Right lobe of liver (tissue), 6 donors: Measurements from ENCODE around the gene PLXNA4. TPM values are rescaled to one million over a fixed set of nuclear protein-coding genes. Genes with fewer than 3 reads are reported as not detected.

ENCODE experiments used
- ATAC-seq, 4 donors: fragments of 200-7000 bp; cut with Tn5 transposase; one replicate each; pipeline ENCODE4 v1.9.1; 2020; ENCODE audit warnings: mild to moderate bottlenecking in 4 of 4, moderate library complexity in 4 of 4
- DNase-seq, 3 donors: peaks; one replicate each; pipeline ENCODE4 v3.0.0-alpha.2; 2020
- H3K27ac ChIP-seq, 3 donors: fragments of 200-600 bp; one replicate each; pipeline ENCODE4 v1.8.0; 2022
- H3K27me3 ChIP-seq, 2 donors: fragments of 200-600 bp; one replicate each; pipeline ENCODE4 v1.8.0; 2022
- H3K36me3 ChIP-seq, 4 donors: fragments of 200-600 bp; sonication (generic) in 1 of 4; one replicate each; pipeline versions ENCODE4 v1.5.1 to v1.8.0; 2017 to 2022; ENCODE audit warnings: control low read depth in 1 of 4
- H3K4me1 ChIP-seq, 4 donors: fragments of 200-600 bp; sonication (generic) in 1 of 4; one replicate each; pipeline versions ENCODE4 v1.5.1 to v1.8.0; 2017 to 2022; ENCODE audit warnings: control low read depth in 1 of 4
- H3K4me3 ChIP-seq, 3 donors: fragments of 200-600 bp; one replicate each; pipeline ENCODE4 v1.8.0; 2022
- H3K9me3 ChIP-seq, 4 donors: fragments of 200-600 bp; sonication (generic) in 1 of 4; one replicate each; pipeline versions ENCODE4 v1.5.1 to v1.8.0; 2017 to 2022; ENCODE audit warnings: control low read depth in 1 of 4
- POLR2A ChIP-seq: fragments of 450-650 bp; IDR thresholded peaks from one replicate; pipeline ENCODE4 v1.6.1; 2017; ENCODE audit warnings: antibody characterized with exemption, mild to moderate bottlenecking
- WGBS: methylation state at CpG from one replicate; pipeline ENCODE4 v1.1.6; 2018; ENCODE audit warnings: low coverage, low lambda C conversion rate; ENCODE audit not compliant: insufficient coverage; ENCODE audit errors: missing lambda C conversion rate; 5-methylcytosine and 5-hydroxymethylcytosine counted together
- intact Hi-C, 2 donors: fragments of 100-400 bp; cut with DNase I; formaldehyde crosslinking; loops; one replicate each; pipeline versions ENCODE4 v1.11.2 to v1.14.1; 2022
- total RNA-seq, 6 experiments: library from RNA; depleted of rRNA in 2 of 6; stranded (reverse); fragments of >200 nt in 2 of 6; fragmentation: NEBNext Ultra II Directional in 3 of 6; extraction: Animal tissue kit (Norgen Biotek cat#: 25700) in 3 of 6; gene quantifications; one replicate each; pipeline versions ENCODE4 v1.1.0 to v1.2.4, GENCODE V29; 2016 to 2023
- TF ChIP-seq, protein P1 (sequence below), 4 donors: fragments of 200-600 bp in 3 of 4; fragments of 450-650 bp in 1 of 4; IDR thresholded peaks; one replicate each; pipeline versions ENCODE4 v1.5.1 to v1.8.0; 2016 to 2022; ENCODE audit warnings: antibody characterized with exemption in 4 of 4, mild to moderate bottlenecking in 2 of 4
- donor health status: DM: no; HTN: yes; CAD: no.
- donor health status: DM: no; HTN: no; CAD: no.
- donor health status: DM: no; HTN: no; CAD: no.
- donor health status: DM: no; HTN: yes; CAD: no.
- donor health status: DM: no; HTN: yes; CAD: no.

The PLXNA4 gene
- total RNA-seq, 6 experiments from 2014 or later = 0.17 to 0.90 (median 0.30) TPM

DNA sequence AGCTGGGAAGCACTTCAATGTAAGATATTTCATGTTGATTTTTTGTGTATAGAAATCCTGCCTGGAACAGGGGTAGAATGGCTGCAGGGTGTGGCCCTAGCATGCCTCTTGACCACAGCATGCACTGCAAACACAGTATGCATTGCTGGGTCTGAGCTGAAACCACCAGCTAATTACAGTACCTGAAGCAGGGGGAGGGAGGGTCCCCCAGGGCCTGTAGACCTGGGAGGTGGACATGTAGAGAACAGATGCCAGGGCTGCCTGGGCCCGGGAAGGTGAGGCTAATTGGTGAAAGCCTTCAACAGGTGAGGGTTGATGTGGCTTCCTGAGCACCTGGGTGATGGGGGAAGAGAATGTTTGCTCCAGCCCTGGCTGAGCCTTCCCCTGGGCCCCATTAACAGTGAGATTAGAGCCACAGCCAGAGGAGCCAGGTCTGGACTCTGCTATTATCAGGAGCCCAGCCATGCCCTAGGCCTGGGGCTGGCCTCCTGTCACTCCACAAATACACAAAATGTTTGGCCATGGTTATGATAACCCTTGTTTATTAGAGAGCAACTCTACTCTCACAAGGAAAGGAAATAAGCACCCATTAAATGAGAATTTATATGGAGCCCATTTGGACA lies 83.3 kb downstream of the PLXNA4 start:
- no CpG with 5 or more reads among the region's 1 CpG for WGBS
- ATAC-seq = no peak
- intact Hi-C loops = no loop called here

DNA sequence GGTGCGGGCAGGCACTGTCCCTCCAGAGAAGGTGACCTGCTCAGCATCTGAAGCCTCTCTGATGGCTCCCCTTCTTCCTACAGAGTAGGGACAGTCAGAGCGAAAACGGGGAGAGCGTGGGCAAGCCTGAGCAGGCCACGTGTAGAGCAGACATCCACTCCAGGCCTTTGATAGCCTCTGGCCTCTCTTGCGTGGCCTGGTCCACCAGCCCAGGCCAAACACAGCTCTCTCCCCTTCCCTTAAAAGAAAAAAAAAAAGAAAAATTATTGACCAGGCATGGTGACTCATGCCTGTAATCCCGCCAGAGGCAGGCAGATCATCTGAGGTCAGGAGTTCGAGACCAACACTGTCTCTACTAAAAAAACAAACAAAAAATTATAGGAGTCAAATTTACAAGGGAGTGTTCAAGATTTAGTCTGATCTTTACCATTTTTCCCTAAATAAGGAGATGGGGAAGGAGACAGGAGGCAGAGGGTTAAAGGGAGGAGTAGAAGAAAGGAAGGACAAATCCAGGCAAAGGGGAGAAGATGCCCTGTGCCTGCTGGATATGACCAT lies 84.8 kb downstream of the PLXNA4 start:
- 23% methylated on average over 2 of the region's 8 CpGs for WGBS
- Histone ChIP-seq H3K36me3 (no peaks in the 10 kb centered on the region), H3K27me3 (no peaks in the 10 kb centered on the region), H3K27ac (no peak overlapping the region), H3K4me1 (no peaks in the 10 kb centered on the region), H3K4me3 (no peak overlapping the region), H3K9me3 (no peaks in the 10 kb centered on the region)
- TF ChIP-seq, protein P1, sequence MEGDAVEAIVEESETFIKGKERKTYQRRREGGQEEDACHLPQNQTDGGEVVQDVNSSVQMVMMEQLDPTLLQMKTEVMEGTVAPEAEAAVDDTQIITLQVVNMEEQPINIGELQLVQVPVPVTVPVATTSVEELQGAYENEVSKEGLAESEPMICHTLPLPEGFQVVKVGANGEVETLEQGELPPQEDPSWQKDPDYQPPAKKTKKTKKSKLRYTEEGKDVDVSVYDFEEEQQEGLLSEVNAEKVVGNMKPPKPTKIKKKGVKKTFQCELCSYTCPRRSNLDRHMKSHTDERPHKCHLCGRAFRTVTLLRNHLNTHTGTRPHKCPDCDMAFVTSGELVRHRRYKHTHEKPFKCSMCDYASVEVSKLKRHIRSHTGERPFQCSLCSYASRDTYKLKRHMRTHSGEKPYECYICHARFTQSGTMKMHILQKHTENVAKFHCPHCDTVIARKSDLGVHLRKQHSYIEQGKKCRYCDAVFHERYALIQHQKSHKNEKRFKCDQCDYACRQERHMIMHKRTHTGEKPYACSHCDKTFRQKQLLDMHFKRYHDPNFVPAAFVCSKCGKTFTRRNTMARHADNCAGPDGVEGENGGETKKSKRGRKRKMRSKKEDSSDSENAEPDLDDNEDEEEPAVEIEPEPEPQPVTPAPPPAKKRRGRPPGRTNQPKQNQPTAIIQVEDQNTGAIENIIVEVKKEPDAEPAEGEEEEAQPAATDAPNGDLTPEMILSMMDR (IDR thresholded peaks at IDR 0.05) = no peak
- no peak for TF ChIP-seq POLR2A
- DNase-seq = no peak
- no peak for ATAC-seq
- intact Hi-C loops = no loop called here

More for the DNA sequence above, 83.3 kb downstream of the PLXNA4 start:
- no peak overlapping the region for H3K27ac ChIP-seq
- no peaks in the 10 kb centered on the region for H3K9me3 ChIP-seq
- TF ChIP-seq, protein P1 (IDR thresholded peaks at IDR 0.05) = no peak
- TF ChIP-seq POLR2A = no peak
- DNase-seq = no peak
- no peaks in the 10 kb centered on the region for H3K4me1 ChIP-seq
- no peaks in the 10 kb centered on the region for H3K27me3 ChIP-seq
- H3K36me3 ChIP-seq = no peaks in the 10 kb centered on the region
- H3K4me3 ChIP-seq = no peak overlapping the region

DNA sequence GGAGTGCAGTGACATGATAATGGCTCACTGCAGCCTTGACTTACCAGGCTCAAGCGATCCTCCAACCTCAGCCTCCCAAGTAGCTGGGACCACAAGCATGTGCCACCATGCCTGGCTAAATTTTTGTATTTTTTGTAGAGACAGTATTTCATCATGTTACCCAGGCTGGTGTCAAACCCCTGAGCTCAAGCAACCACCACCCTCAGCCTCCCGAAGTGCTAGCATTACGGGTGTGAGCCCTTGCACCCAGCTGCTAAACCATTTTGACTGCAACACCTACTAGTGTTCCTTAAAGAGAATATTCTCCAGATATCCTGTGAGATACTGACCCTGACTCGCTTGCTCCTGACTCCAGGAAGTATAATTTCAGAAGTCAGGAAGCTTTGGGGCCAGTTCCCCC lies 85.8 kb downstream of the PLXNA4 start:
- no peaks in the 10 kb centered on the region for H3K27me3 ChIP-seq
- no peak overlapping the region for H3K27ac ChIP-seq
- ATAC-seq (no peak), DNase-seq (no peak)
- WGBS = 38% methylated on average over 2 of the region's 4 CpGs
- TF ChIP-seq, protein P1 (IDR thresholded peaks at IDR 0.05) = no peak
- no peak for TF ChIP-seq POLR2A
- no peak overlapping the region for H3K4me3 ChIP-seq
- H3K4me1 ChIP-seq = no peaks in the 10 kb centered on the region
- intact Hi-C loops = no loop called here
- no peaks in the 10 kb centered on the region for H3K9me3 ChIP-seq
- no peaks in the 10 kb centered on the region for H3K36me3 ChIP-seq

DNA sequence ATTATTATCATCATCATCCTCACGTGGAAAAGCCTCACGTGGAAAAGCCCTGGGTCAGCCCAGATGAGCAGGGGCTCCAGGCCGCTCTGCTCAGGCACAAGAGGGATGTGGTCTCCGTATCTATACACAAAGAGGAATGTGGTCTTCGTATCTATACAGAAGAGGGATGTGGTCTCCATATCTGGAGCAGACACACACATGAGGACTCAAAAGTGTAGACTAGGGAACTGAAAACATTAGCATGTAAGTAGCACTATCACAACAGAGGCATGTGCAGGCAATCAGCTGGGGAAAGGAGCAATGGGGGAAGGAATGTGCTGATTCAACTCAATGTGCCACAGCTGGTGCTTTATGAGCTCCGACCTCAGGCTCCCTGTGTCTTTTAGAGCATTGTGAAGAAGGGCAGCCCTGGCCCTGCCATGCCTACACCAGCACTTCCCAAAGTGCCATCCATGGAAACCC lies 86.5 kb downstream of the PLXNA4 start:
- Histone ChIP-seq H3K36me3 (no peaks in the 10 kb centered on the region), H3K27me3 (no peaks in the 10 kb centered on the region), H3K9me3 (no peaks in the 10 kb centered on the region), H3K4me3 (no peak overlapping the region), H3K4me1 (no peaks in the 10 kb centered on the region), H3K27ac (no peak overlapping the region)
- intact Hi-C loops = no loop called here
- WGBS = 54% methylated on average over 6 of the region's 6 CpGs
- no peak for DNase-seq
- ATAC-seq = no peak
- TF ChIP-seq, protein P1 (IDR thresholded peaks at IDR 0.05) = no peak
- TF ChIP-seq POLR2A = no peak
